ENCODE results near the gene YPEL5.
"Not testable (repeated sequence)": the region's sequence is repeated elsewhere in the genome, so short reads cannot be mapped to it uniquely, and the experiment has no call there.

Gene YPEL5

DNA sequence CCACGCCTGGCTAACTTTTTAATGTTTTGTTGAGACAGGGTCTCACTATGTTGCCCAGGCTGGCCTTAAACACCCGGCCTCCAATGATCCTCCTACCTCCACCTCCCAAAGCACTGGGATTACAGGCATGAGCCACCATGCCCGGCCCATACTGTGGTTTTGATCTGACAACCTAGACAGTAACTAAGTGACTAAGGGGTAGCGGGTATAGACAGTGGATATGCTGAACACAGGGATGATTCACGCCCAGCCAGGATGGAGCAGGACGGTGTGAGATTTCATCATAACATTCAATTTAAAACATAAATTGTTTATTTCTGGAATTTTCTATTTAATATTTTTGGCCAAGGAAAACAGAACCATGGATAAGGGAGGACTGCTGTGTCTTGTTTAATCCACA is 36.0 kb upstream of the YPEL5 start:
- Histone ChIP-seq H3K9me3 (no peaks in the 10 kb centered on the region), H3K4me1 (0 out of 2 replicates have a peak, but pooled peaks cover 5% of the 10 kb centered on the region), H3K27ac (no peak overlapping the region), H3K9ac (no peak overlapping the region), H4K20me1 (no peaks in the 10 kb centered on the region), H3K4me3 (no peak overlapping the region), H3K4me2 (no peak overlapping the region), H3K27me3 (no peaks in the 10 kb centered on the region), H3K36me3 (no peaks in the 10 kb centered on the region)
- TF ChIP-seq Cebpa-rat (IDR thresholded peaks at IDR 0.05), result no peak

DNA sequence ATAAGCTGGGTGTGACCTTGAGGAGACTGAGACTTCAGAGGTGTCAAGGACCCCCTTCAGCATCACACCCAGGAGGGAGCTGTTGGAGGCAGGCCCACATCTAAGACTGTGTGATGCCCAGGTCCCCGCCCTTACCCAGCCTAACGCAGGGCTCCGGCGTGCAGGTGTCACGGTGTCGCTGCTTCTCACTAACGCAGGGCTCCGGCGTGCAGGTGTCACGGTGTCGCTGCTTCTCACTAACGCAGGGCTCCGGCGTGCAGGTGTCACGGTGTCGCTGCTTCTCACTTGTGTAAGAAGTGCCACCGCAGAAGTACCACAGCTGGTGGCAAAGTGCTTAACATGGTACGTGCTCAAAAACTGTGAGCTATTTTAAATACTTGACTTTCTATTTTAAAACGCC is 35.6 kb upstream of the YPEL5 start:
- not testable (repeated sequence) for H3K27ac ChIP-seq

DNA sequence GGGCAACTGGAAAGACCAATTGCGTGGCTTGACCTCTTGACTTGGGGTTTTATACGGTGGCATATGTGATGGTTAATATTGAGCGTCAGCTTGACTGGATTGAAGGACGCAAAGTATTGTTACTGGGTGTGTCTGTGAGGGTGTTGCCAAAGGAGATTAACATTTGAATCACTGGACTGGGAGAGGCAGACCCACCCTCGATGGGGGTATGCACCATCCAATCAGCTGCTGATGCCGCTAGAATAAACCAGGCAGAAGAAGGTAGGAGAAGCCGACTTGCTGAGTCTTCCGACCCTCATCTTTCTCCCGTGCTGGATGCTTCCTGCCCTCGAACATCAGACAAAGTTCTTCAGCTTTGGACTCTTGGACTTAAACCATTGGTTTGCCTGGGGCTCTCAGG is 34.2 kb upstream of the YPEL5 start:
- Histone ChIP-seq H3K9me3 (no peaks in the 10 kb centered on the region), H3K27me3 (no peaks in the 10 kb centered on the region), H4K20me1 (no peaks in the 10 kb centered on the region), H3K4me2 (no peak overlapping the region), H3K27ac (no peak overlapping the region), H3K4me3 (no peak overlapping the region), H3K4me1 (0 out of 2 replicates have a peak, but pooled peaks cover 5% of the 10 kb centered on the region), H3K9ac (no peak overlapping the region), H3K36me3 (no peaks in the 10 kb centered on the region)
- TF ChIP-seq Cebpa-rat (IDR thresholded peaks at IDR 0.05), result no peak

More for the DNA sequence above, 35.6 kb upstream of the YPEL5 start:
- not testable (repeated sequence) for H3K4me2 ChIP-seq, H3K4me1 ChIP-seq, H3K9ac ChIP-seq, H3K36me3 ChIP-seq, H3K4me3 ChIP-seq, H4K20me1 ChIP-seq, H3K27me3 ChIP-seq, H3K9me3 ChIP-seq

DNA sequence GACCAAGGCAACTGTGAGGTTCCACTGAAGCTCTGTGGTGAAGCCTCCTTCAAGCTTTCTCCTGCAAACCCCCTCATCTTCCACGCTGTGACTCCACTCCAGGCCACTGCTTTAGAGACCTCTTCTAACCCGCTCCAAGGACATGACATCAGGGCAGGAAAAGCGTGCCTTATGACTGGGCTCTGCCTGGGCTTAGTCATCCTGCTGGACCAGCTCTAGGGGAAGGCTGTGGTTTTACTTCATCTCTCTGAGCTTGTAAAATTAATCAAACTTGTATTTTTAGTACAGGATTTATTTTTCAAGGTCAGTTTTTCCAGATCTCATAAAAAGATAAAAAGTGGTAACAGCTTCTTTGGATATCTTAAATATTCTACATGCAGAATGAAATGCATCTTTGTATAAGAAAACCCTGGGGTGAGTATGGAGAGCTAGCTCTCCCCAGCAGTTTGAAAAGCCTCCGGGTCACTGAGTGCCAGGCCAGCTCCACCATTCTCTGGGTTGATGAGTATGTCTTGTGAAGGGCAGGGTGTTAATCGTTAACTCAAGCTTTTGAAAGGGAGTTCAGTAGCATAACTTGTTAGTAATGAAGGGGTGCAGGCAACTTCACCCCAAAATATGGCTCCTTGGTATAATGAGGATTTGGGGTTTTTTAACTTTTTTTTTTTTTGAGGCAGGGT is 33.1 kb upstream of the YPEL5 start:
- Histone ChIP-seq H3K27ac (no peak overlapping the region), H3K4me2 (no peak overlapping the region), H4K20me1 (no peaks in the 10 kb centered on the region), H3K4me1 (0 out of 2 replicates have a peak, but pooled peaks cover 5% of the 10 kb centered on the region), H3K9me3 (no peaks in the 10 kb centered on the region), H3K36me3 (no peaks in the 10 kb centered on the region), H3K27me3 (no peaks in the 10 kb centered on the region), H3K9ac (no peak overlapping the region), H3K4me3 (no peak overlapping the region)
- no peak for TF ChIP-seq Cebpa-rat (IDR thresholded peaks at IDR 0.05)

DNA sequence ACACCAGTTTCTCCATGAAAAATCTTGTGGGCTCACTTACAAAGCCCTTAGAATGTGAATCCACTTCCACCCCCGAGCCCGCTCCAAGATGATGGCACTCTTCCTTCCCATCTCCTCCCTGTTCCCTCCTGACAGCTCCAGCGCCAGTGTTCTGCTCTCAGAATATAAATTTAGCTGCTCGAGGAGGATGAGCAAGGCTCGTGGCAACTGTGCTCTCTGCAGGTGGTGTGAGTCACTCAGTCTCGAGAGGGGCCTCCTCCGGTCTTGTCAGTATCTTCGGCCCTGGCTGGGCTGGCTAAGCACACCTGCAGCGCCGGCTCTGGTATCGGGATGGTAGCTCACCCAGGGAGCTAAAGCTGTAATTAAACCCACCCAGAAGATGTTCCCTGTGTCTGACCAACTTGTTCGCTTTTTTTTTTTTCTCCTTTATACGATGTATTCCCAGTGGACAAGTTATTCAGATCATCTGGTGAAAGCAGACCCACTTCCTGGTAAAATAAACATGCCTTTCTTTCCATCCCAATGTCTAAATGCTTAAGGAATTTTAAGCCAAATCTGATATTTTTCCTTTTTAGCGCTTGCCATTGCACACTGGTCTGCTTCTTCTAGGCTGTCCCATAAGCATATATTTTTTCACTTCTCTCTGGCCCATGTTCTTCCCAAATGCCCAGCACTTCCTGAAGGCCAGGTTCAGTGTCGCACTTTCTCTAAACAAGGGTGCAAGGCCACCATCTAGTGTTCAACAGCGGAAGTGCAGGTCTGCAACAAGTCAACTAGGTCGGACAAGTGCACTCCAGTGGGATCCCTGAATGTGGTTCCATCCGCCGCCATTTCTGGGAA is 31.4 kb upstream of the YPEL5 start:
- Histone ChIP-seq H3K9me3 (no peaks in the 10 kb centered on the region), H3K4me1 (0 out of 2 replicates have a peak, but pooled peaks cover 5% of the 10 kb centered on the region), H3K9ac (no peak overlapping the region), H4K20me1 (no peaks in the 10 kb centered on the region), H3K27ac (no peak overlapping the region), H3K4me3 (no peak overlapping the region), H3K36me3 (no peaks in the 10 kb centered on the region), H3K4me2 (no peak overlapping the region), H3K27me3 (no peaks in the 10 kb centered on the region)
- no peak for TF ChIP-seq Cebpa-rat (IDR thresholded peaks at IDR 0.05)

DNA sequence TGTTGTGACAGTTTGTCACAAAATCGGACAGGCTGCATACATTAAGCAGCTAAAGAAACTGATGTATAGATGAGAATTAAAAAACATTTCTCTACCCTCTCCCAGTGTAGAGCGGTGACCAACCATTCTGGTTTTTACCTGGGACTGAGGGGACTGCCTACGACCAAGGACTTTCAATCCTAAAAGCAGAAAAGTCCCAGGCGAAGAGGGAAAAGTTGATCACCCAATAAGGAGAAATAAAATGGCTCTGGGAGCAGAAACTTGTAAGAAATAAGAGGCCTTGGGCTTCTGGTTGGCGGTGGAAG is 30.9 kb upstream of the YPEL5 start:
- 0 out of 2 replicates have a peak, but pooled peaks cover 5% of the 10 kb centered on the region for H3K4me1 ChIP-seq
- no peaks in the 10 kb centered on the region for H3K9me3 ChIP-seq
- H3K4me2 ChIP-seq, result no peak overlapping the region
- H3K9ac ChIP-seq, result no peak overlapping the region
- H3K4me3 ChIP-seq, result no peak overlapping the region
- no peak for TF ChIP-seq Cebpa-rat (IDR thresholded peaks at IDR 0.05)
- H3K27me3 ChIP-seq, result no peaks in the 10 kb centered on the region
- no peak overlapping the region for H3K27ac ChIP-seq
- H4K20me1 ChIP-seq, result no peaks in the 10 kb centered on the region
- H3K36me3 ChIP-seq, result no peaks in the 10 kb centered on the region

DNA sequence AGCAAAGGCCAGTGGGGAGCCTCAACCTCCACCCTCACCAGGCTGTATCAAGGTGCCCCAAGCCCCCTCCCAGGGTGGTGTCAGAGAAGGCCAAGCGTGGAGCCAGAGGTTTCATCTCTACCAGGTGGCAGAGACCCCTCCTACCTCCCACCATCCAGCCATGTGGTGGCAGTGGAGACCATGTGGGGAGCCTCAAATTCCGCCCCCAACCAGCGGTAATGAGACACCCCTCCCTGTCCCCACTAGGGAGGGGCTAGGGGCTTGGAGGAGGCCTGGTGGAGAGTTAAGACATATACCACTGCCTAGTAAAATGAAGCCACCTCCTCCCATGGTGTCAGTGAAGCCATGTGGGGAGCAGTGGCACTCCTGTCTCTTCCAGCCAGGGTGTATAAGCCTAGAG is 24.4 kb upstream of the YPEL5 start:
- TF ChIP-seq Cebpa-rat (IDR thresholded peaks at IDR 0.05), result no peak
- Histone ChIP-seq H3K4me3 (no peak overlapping the region), H3K4me2 (no peak overlapping the region), H3K4me1 (no peaks in the 10 kb centered on the region), H4K20me1 (no peaks in the 10 kb centered on the region), H3K27ac (no peak overlapping the region), H3K9ac (no peak overlapping the region), H3K36me3 (no peaks in the 10 kb centered on the region), H3K9me3 (no peaks in the 10 kb centered on the region), H3K27me3 (no peaks in the 10 kb centered on the region)

DNA sequence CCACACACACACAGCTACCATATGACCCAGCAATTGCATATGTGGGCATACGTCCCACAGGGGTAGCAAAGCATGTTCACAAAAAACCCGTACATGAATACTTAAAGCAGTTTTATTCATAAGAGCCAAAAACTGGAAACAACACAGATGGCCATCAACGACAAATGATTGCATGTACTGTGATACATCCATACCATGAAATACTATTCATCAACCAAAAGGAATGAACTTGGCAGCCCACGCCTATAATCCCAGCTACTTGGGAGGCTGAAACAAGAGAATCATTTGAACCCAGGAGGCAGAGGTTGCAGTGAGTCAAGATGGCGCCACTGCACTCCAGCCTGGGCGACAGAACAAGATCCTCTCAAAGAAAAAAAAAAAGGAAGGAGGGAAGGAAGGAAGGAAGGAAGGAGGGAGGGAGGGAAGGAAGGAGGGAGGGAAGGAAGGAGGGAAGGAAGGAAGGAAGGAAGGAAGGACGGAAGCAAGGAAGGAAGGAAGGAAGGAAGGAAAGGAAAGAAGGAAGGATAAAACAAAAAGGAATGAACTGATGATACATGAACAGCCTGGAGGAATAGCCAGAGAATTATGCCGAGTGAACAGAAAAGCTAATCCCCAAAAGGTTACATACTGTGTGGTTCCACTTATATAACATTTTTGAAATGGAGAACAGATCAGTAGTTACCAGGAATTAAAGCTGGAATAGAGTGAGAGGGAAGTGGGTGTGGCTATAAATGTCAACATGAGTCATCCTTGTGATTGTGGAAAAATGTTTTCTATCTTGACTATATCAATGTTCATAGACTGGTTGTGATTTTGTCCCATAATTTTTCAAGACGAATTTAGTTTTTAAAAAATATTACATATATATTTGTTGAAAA is 19.6 kb upstream of the YPEL5 start:
- TF ChIP-seq Cebpa-rat (IDR thresholded peaks at IDR 0.05), result no peak
- no peaks in the 10 kb centered on the region for H3K36me3 ChIP-seq

DNA sequence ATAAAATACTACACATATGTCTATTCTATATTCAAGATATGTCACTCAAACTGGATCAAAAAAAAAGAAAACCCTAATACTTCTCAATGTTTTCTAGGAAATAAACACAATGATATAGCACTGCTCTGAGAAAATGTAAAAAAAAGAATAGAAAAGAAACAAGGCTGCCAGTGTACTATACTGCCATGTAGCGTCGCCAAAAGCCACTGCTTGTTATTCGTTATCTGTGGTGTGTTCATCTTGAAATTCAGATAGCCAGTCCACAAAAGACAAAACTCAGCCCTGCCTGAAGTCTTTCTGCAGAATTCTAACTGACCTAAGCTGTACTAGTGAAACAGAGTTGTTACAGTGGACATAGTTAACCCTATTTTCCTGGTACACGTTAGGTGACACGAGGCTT is 12.2 kb upstream of the YPEL5 start:
- no peaks in the 10 kb centered on the region for H4K20me1 ChIP-seq
- no peak overlapping the region for H3K4me3 ChIP-seq
- no peak for TF ChIP-seq Cebpa-rat (IDR thresholded peaks at IDR 0.05)
- no peak overlapping the region for H3K4me2 ChIP-seq
- H3K9ac ChIP-seq, result no peak overlapping the region
- H3K9me3 ChIP-seq, result no peaks in the 10 kb centered on the region
- no peak overlapping the region for H3K27ac ChIP-seq
- H3K27me3 ChIP-seq, result no peaks in the 10 kb centered on the region
- 0 out of 2 replicates have a peak, but pooled peaks cover 4% of the 10 kb centered on the region for H3K4me1 ChIP-seq
- H3K36me3 ChIP-seq, result no peaks in the 10 kb centered on the region

More for the DNA sequence above, 19.6 kb upstream of the YPEL5 start:
- Histone ChIP-seq H3K4me1 (no peaks in the 10 kb centered on the region), H3K9ac (no peak overlapping the region), H3K4me3 (no peak overlapping the region), H3K9me3 (no peaks in the 10 kb centered on the region), H3K27me3 (no peaks in the 10 kb centered on the region), H3K4me2 (no peak overlapping the region), H4K20me1 (no peaks in the 10 kb centered on the region), H3K27ac (no peak overlapping the region)
